Fibroblast of pulmonary artery (primary cell): Measurements from ENCODE around the gene STK33.

Experiments
- DNase-seq: peaks from one replicate; pipeline ENCODE4 v3.0.0-alpha.2; 2010; ENCODE audit warnings: low read depth
- H3K4me3 ChIP-seq: replicated peaks from 2 replicates; pipeline ENCODE4 v1.5.1; 2011; ENCODE audit warnings: low read depth, mild to moderate bottlenecking, control low read depth, low read length, moderate library complexity
- CTCF ChIP-seq: IDR thresholded peaks from 2 replicates; pipeline ENCODE4 v1.5.1; 2011; ENCODE audit warnings: mild to moderate bottlenecking, control low read depth, low read length, inconsistent platforms; ENCODE audit errors: missing control alignments

The STK33 gene

GRCh38 chr11:8636127-8636526, 42.1 kb upstream of the STK33 start:
- no peak for DNase-seq
- no peak overlapping the region for H3K4me3 ChIP-seq
- no peak for TF ChIP-seq CTCF

GRCh38 chr11:8634498-8634897, 40.5 kb upstream of the STK33 start:
- DNase-seq, result no peak
- no peak overlapping the region for H3K4me3 ChIP-seq
- TF ChIP-seq CTCF, result no peak

- H3K4me3 ChIP-seq, result no peak overlapping the region
- peak; percentile 82 for DNase-seq
- TF ChIP-seq CTCF, result no peak
Observed at GRCh38 chr11:8631395-8632118, 37.5 kb upstream of the STK33 start.

GRCh38 chr11:8624698-8625097, 30.7 kb upstream of the STK33 start:
- H3K4me3 ChIP-seq, result no peak overlapping the region
- no peak for DNase-seq
- no peak for TF ChIP-seq CTCF

- no peak for DNase-seq
- H3K4me3 ChIP-seq, result no peak overlapping the region
- TF ChIP-seq CTCF, result no peak
Observed at GRCh38 chr11:8621147-8621546, 27.1 kb upstream of the STK33 start.

DNA sequence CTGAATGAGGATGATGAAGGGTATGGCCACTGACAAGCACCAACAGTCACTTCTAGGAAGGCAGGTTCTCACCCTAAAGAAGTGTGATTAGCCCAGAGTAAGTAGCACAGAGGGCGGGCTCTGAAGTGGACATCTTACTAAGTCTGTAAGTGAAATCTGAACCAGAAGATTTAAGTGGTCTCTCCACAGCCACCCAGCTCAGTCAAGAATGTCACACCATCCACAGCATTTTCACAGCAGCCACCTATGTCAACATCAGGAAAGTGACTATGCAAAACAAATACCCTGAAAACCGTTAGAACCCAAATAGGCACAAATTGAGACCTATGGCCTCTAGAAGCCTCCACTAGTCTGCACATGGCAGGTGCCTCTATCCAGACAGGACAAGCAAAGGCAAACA, 23.0 kb upstream of the STK33 start:
- TF ChIP-seq CTCF, result no peak

More for the DNA sequence above, 23.0 kb upstream of the STK33 start:
- no peak for DNase-seq
- no peak overlapping the region for H3K4me3 ChIP-seq
